ENCODE data around the gene IGFBP2.

GRCh38 chr2:216632952-216633615, at the start of gene IGFBP2:
- TF ChIP-seq CTCF (IDR thresholded peaks at IDR 0.05) (no peak), ZFX (IDR thresholded peaks at IDR 0.05; ENCODE audit: borderline replicate concordance) (no peak)
